Stimulated activated naive CD8-positive, alpha-beta T cell treated with anti-CD3 and anti-CD28 coated beads, Interleukin-15, Interleukin-2, amounts not matched to agents 100 U/mL and 50 U/mL, for 24 hours (primary cell): Measurements from ENCODE around the gene SELENBP1.
A peak's percentile ranks its signal among the peaks of the same experiment; 100 is the strongest.

Experiments
- ATAC-seq: fragments of 150-1000 bp; cut with Tn5 transposase; one replicate; pipeline ENCODE4 v1.10.0; 2021
- DNase-seq: peaks from one replicate; pipeline ENCODE4 v3.0.0; 2021

SELENBP1 gene

DNA sequence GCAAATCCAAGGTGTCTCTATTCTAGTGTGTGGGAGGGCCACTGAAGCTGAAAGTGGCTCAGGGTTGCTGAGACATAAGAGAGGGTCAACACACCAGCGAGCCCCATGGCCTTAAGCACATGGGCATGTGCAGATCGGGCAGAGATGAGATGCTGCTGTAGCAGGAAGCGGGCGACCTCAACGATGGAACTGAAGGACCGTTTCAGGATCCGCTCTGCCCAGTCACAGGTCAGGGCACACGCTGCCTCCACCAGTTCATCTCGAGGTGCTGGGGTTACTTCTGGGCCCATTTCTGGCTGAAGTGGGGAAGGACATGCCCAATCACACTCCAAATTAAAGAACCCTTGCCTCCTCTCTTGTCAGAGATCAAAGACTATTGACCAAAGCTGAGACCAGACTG is 28.9 kb downstream of the SELENBP1 start:
- no peak for ATAC-seq

DNA sequence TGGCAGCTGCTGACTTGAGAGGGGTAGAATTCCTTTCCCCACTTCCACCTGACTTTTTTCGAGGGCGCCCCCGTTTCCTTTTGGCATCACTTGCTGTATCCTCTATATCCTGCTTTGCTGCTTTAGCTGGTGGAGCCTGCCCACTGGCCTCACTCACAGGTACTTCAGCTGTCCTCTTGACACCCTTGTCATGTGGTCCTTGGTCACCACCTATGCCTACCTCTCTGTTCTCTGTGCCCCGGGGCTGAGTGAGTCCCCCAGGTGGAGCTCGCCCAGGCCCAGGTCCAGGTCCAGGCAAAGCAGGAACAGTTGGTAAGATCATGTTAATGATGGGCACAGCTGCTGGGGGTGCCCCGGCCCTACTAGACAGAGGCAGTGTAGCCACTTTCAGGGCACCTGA is 29.9 kb downstream of the SELENBP1 start:
- ATAC-seq (no peak), DNase-seq (no peak)

More for the DNA sequence above, 28.9 kb downstream of the SELENBP1 start:
- DNase-seq: no peak

DNA sequence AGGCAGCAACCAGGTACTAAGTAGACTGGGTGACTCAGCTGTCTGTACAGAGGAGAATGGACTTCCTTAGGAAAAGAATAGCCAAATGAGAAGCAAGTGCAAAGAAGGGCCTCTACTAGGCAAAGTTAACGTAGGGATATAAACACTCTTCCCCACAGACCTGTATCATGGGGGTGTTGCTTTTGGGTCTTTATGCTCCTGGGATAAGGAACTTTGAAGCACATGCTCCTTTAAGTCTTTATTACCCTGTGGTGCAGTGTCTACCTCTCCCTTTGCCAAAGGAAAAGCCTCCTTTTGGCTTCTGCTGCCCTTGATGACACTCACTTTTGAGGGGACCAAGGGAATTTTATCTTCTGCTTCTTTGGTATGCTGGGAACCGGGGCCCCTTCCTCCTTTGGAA is 30.5 kb downstream of the SELENBP1 start:
- ATAC-seq: no peak

DNA sequence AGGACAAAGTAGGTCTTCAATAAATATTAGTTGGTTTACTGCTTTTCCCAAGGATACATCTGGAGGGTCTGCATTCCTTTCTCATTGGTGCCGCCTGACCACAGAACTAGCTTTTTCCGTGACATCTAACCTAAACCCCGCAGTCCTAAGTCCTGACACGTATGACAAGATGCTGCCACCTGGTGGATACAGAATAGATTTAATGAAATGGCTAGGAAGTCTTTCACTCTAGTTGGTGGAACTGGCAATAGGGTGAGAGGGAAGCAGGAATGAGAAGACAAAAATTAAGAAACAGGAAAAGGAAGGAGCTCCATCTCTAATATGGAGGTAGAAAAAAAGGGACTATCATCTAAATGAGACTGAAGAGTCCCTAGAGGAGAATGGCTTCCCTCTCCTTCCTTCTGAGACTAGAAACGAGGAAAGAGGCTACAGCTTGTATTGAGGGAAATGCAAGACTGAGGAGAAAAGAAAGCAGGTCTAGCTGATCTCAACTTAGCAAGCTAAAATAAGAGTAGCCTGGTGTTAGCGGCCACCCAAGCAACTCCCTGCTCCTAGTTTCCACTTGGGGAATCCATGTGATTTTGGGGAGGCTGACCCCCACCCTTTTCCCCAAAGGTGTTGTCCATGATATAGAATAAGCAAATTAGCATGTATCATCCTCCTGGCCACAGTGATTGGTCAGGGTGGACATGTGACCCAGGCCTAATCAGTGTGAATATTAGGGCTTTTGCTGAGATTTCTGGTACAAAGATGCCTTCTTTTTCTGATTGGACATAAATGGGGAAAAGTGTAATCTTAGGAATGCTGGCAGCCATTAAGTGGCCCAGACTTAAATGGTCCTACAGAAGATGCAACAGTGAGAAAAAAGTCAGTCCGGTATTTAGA is 31.4 kb downstream of the SELENBP1 start:
- DNase-seq (peak; percentile 52), ATAC-seq (peak; percentile 78)

More for the DNA sequence above, 30.5 kb downstream of the SELENBP1 start:
- no peak for DNase-seq

DNA sequence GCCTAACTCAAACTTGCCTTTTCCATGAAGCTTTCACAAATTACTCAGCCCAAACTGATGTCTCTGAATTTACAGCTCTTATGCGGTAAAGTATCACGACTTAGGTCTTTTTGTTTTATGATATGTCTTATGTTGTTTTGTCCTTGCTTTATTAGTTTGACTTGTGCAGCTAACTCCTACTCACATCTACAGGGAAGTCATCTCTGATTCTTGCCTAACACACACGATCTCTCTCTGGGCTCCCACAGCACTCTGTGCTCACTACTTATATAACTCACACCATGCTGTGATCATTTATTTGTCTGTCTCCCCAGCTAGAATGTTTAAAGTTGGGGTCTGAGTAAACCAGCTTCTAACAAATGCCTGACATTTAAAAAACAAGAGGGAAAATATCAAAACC is 35.9 kb downstream of the SELENBP1 start:
- DNase-seq (no peak), ATAC-seq (no peak)

DNA sequence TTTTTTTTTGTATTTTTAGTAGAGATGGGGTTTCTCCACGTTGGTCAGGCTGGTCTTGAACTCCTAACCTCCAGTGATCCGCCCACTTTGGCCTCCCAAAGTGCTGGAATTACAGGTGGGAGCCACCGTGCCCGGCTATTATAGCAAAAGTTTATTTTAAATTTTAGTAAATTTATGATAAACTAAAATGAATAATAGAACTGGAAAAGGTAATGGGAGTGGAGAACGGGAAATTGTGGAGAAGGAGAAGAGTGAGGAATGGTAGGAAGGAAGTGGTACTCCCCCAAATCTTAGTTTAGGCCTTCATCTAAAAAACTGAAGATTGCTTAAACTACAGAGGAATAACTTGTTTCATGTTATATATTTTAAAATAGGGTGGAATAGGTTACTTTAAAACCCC is 37.7 kb downstream of the SELENBP1 start:
- no peak for ATAC-seq
- DNase-seq: no peak

DNA sequence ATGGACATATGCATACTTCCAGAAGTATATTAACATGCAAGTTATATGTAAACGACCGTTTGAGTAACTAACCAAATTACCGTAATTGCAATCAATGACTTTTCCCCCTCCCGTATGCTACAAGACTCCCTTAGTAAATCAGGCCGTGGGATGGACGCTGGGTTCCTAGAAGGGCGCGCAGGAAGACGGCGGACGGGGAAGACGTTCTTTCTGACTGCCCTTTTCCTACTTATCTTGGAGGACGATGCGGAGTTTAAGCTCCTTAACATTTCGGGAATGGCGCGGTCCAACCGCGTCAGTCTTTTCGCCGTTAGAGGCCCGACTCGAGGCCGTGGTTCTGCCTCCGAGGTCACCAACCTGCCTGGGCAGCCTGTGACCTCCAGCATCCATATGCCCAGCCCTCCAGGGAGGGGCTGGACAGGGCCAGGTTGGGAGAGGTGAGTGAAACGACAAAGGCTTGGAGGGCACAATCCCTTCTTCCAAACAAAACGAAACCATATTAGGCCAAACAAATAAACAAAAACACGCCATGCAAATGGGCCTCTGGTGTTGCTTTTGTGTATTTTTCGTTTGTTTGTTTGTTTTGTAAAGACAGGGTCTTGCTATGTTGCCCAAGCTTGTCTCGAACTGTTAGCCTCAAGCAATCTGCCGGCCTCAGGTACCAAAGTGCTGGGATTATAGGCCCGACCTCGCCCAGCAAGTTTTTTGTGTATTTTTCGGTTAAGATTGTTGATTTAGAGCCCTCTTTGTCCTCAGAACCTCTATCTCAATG is 44.4 kb downstream of the SELENBP1 start:
- peak; percentile 10 for ATAC-seq
- DNase-seq: peak; percentile 16

DNA sequence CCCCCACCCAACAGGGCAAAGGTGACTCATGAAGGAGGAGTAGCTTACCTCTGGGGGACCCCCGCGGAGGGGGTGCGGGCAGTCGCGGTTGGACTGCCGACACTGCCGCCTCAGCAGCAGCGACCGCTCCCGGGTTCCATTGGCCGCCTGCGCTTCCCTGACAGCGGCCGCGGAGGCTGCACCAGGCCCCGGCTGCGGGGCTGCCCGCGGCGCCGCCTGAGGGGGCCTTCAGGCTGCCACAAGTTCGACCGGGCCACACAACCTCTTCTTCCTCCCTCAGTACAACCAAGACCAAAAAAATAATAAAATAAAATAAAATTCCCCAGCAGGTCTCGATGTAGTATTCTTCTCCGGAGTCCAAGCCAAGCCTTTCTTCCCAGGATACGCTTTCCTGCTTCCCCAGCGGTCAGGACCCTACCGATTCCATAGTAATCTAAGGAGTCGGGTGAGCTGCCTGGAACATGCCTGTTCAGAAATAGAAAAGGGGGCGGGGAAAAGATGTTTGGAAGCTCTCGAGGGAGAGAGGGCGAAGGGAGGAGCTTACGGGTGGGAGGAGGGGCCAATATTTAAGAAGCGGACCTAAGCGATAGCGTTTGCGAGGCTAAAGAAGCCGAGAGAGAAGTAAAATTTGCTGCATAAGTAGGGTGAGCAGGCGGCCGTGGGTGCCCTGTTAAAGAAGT is 45.1 kb downstream of the SELENBP1 start, which contains the start of gene PI4KB:
Gene PI4KB (minus strand): TSS at position 194 of the 680 bp plus-strand sequence. CDS start 10,935 bp downstream, outside the sequence.
- ATAC-seq: peak; percentile 92
- DNase-seq: peak; percentile 86

DNA sequence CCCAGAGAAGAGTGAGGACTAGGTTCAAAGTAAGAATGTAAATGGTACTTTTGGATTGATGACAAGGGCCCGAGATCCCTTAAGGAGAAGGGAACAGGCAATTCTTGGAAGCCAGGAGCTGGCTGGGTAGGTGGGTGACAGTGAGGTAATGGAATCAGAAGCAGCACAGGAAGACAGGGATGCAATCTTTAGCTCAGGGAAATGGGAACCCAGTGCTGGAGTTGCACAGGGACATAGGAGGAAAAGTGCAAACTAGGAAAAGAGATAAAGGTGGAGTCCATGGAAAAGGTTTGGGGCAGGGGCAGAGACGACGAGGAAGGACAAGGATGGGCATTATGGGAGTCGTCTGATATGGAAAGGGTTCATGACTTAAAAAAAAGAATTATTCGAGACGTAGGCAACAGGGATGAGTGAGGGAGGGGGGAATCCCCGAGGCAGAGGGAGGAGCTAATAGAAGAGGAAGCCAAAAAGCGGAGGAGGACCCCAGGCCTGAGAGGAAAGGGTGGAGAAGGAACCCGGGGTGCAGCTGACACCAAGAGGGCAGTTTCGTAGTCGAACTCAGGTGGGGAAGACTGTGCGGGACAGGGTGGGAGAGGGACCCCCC is 45.8 kb downstream of the SELENBP1 start:
- ATAC-seq (peak; percentile 67), DNase-seq (peak; percentile 71)

DNA sequence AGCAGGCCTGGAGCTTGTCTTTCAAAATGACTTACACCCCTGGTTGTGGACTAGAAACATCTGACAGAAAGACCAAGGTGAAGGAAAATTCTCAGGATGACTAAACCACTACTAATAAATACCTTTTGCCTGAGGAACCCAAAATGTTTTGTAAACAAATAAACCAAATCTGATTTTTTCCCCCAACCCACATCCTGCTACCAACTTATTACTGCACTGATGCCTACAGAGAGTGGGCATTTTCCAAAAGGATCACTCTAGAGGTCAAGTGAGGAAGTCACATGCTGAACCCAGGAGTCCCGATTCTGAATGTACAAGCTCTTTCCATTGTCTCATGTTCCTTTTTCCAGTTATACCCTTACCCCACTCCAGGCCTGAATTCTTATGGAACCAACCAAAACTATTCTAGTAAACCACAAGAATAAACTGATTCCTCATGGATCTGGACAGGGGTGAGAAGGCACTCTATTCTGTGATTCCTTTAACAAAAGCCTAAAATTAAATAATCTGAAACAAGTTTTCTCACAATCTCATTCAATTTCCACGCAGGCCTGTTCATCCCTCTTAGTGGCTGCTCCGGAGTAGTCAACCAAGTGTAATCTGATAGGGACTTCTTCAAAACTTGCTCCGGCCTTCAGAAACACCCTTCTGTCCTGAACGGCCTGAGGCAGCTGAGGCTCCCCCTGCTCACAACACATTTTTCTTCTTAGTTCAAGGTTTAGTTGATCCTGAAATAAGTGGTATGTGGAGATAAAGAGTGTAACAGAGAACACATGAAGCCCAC is 46.7 kb downstream of the SELENBP1 start:
- no peak for DNase-seq
- ATAC-seq: no peak

DNA sequence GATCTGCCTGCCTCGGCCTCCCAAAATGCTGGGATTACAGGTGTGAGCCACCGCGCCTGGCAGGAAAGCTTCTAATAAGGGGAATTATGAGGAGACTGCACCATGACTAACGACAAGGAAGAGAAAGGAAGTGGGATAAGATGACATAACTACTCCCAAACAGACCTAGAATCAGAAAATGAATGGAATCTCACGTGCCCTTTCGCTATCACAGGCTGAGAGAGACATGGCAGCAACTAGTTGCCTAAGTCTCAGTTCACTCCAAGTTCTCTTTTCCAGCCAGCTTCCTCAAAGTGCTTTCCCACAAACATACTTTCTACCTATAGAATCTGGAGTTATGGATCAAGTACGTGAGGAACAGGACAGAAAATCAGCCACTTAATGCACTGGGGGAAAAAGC is 47.3 kb downstream of the SELENBP1 start:
- DNase-seq: no peak
- ATAC-seq: no peak

DNA sequence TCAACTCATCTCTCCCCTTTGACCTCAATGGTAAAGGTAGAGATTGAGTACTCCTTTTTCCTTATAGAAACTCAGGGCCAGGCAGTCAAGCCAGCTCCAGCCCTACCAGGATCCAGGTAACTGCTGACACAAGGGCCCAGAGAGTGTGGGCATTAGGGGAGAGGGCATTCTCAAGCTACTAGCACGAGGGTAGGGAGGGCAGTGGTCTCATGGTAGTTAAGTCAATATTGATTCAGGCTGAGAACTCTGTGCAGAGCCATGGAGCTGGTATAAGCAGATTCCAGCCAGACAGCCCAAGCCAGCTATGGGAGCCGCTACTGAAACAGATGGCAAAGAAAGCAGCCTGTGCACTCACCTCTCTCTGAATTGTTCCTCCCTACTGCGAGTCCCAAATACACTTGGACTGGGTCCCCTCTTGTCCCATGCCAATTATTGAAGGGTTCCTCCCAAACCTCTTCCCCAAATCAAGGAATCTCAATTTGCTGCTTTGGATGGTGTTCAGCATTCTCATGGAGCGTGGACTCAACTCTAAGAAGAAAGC is 48.0 kb downstream of the SELENBP1 start:
- no peak for ATAC-seq
- DNase-seq: no peak

DNA sequence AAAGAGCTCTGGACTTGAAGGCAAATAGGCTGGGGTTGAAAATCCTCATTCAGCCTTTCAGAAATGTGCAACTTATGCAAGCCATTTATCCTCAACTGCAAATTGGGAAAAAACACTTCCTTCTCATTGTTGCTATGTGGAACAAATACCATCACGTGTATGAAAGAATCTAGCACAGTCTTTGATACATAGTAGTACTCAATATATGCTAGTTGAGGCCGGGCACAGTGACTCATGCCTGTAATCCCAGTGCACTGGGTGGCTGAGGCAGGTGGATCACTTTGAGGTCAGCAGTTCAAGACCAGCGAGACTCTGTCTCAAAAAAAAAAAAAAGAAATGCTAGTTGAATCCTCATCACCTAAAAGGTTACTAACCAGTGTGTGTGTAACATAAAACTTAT is 53.5 kb downstream of the SELENBP1 start:
- DNase-seq (no peak), ATAC-seq (no peak)

DNA sequence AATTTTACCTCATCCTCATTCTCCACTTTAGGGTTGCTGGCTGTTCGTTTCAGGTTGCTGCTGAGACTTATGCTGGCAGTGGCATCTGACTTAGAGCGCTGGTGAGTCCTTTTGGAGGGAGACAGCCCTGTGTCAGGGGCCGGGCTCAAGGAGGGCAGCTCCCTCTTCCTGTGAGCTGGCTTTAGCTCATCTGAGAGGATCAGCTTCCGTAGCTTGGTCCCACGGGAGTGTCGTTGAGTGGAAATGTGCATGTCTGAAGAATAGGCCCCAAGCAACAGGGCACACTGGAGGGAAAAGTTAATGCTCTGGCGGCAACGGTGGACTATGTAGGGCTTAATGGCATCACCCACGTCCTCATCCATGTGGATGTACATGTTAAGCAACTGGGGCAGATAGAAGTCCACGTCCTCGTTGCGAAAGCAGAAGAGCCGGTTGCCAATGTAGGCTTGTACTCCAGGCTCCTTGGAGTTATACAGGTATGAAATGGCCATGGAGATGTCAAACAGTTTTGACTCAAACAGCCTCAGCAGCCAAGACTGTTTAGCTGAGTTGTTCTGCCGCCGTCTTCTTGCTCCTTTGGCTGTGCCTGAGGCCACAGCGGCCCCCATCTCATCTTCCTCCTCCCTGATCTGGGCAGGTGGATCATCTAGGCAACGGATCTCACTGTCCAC is 56.8 kb downstream of the SELENBP1 start:
- ATAC-seq (no peak), DNase-seq (no peak)
